ENCODE results near the gene SOS2.

The SOS2 gene

DNA sequence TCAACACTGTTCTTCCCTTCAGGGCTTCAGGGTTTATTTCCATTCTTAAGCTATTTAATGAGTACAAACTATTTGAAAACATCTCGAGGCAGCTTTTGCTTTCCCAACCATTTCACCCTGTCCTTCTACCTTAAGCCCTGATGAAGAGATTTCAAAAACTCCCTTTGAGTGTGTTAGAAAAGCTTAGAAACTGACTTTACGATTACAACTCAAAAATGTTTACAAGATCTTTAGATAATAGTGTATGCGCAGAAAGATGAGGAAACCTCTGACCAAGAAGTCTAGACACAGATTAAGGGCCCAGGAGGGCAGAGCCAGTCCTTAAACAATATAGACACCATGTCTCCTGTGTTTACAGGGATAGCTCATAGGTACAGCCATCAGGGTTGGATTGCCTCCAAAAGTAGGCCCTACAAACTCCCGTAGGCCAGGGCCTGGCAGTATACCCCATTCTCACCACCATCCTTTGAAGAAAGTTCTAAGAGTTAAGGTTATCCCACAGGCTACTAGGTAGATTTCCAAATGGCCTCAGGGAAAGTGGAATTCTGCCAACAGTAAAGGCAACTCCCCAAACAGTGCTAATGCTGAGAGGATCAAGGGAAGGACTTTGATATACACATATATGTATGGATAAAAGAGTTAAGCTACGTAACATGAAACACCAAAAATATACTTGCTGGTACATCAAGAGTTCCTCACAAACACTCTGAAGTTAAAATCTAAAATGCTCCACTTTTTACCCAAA is 11.4 kb upstream of the SOS2 start:
- H3K9me2 ChIP-seq (replicated peaks; ENCODE audit: insufficient read depth, low read length), result no peaks in the 10 kb centered on the region
- H3K9ac ChIP-seq (ENCODE audit: low read length), result no peak overlapping the region
- no peaks in the 10 kb centered on the region for H3K9me3 ChIP-seq (replicated peaks; ENCODE audit: insufficient read depth, low read length)

DNA sequence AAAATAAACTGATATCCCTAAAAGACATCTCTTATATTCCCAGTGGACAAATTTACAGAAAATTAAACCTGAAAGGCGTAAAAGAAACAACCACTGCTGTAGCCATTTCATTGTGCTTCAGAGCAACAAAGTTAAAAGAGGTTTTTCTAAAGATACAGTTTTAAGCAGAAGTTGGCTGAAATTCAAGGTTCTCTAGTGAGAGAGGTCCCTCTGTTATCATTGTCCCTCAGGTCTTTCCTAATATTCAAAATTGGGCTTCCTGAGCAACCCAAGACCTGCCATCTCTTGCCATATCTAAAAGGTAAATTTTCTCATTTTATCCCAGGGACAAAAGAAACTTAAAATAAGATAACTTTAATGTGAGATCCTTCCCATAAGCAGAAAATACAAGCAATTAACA is 10.7 kb upstream of the SOS2 start:
- no peak overlapping the region for H2AFZ ChIP-seq (ENCODE audit: low read length)
- no peaks in the 10 kb centered on the region for H3K79me2 ChIP-seq (ENCODE audit: low read length)
- no peaks in the 10 kb centered on the region for H3K27me3 ChIP-seq (replicated peaks; ENCODE audit: insufficient read depth, low read length)
- H3K4me3 ChIP-seq (ENCODE audit: low read length), result no peak overlapping the region
- H3K4me2 ChIP-seq (ENCODE audit: low read depth, low read length), result no peak overlapping the region
- no peak overlapping the region for H3K9ac ChIP-seq (ENCODE audit: low read length)
- H3K9me3 ChIP-seq (replicated peaks; ENCODE audit: insufficient read depth, low read length), result no peaks in the 10 kb centered on the region
- no peaks in the 10 kb centered on the region for H4K20me1 ChIP-seq (ENCODE audit: insufficient read depth, low read length)
- no peak overlapping the region for H3K27ac ChIP-seq (ENCODE audit: low read length)
- no peaks in the 10 kb centered on the region for H3K36me3 ChIP-seq (replicated peaks; ENCODE audit: insufficient read depth, low read length)
- DNase-seq, result no peak
- H3F3A ChIP-seq (ENCODE audit: insufficient read depth, low read length), result no peaks in the 10 kb centered on the region
- TF ChIP-seq, protein P1, sequence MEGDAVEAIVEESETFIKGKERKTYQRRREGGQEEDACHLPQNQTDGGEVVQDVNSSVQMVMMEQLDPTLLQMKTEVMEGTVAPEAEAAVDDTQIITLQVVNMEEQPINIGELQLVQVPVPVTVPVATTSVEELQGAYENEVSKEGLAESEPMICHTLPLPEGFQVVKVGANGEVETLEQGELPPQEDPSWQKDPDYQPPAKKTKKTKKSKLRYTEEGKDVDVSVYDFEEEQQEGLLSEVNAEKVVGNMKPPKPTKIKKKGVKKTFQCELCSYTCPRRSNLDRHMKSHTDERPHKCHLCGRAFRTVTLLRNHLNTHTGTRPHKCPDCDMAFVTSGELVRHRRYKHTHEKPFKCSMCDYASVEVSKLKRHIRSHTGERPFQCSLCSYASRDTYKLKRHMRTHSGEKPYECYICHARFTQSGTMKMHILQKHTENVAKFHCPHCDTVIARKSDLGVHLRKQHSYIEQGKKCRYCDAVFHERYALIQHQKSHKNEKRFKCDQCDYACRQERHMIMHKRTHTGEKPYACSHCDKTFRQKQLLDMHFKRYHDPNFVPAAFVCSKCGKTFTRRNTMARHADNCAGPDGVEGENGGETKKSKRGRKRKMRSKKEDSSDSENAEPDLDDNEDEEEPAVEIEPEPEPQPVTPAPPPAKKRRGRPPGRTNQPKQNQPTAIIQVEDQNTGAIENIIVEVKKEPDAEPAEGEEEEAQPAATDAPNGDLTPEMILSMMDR (IDR thresholded peaks at IDR 0.05; ENCODE audit: low read length), result no peak
- no peak for TF ChIP-seq EZH2phosphoT487 (IDR thresholded peaks at IDR 0.05; ENCODE audit: low read length)
- TF ChIP-seq EZH2 (optimal IDR thresholded peaks at IDR 0.05; ENCODE audit: low read depth, low read length), result no peak
- no peaks in the 10 kb centered on the region for H3K4me1 ChIP-seq (ENCODE audit: low read length)
- no peaks in the 10 kb centered on the region for H3K9me2 ChIP-seq (replicated peaks; ENCODE audit: insufficient read depth, low read length)

More for the DNA sequence above, 11.4 kb upstream of the SOS2 start:
- H4K20me1 ChIP-seq (ENCODE audit: insufficient read depth, low read length), result no peaks in the 10 kb centered on the region
- no peaks in the 10 kb centered on the region for H3K36me3 ChIP-seq (replicated peaks; ENCODE audit: insufficient read depth, low read length)
- H3F3A ChIP-seq (ENCODE audit: insufficient read depth, low read length), result no peaks in the 10 kb centered on the region
- no peaks in the 10 kb centered on the region for H3K27me3 ChIP-seq (replicated peaks; ENCODE audit: insufficient read depth, low read length)
- no peaks in the 10 kb centered on the region for H3K4me1 ChIP-seq (ENCODE audit: low read length)
- H3K27ac ChIP-seq (ENCODE audit: low read length), result no peak overlapping the region
- H2AFZ ChIP-seq (ENCODE audit: low read length), result no peak overlapping the region
- H3K79me2 ChIP-seq (ENCODE audit: low read length), result no peaks in the 10 kb centered on the region
- no peak overlapping the region for H3K4me2 ChIP-seq (ENCODE audit: low read depth, low read length)
- TF ChIP-seq, protein P1 (IDR thresholded peaks at IDR 0.05; ENCODE audit: low read length), result no peak
- TF ChIP-seq EZH2phosphoT487 (IDR thresholded peaks at IDR 0.05; ENCODE audit: low read length) (no peak), EZH2 (optimal IDR thresholded peaks at IDR 0.05; ENCODE audit: low read depth, low read length) (no peak)
- H3K4me3 ChIP-seq (ENCODE audit: low read length), result no peak overlapping the region
- no peak for DNase-seq

DNA sequence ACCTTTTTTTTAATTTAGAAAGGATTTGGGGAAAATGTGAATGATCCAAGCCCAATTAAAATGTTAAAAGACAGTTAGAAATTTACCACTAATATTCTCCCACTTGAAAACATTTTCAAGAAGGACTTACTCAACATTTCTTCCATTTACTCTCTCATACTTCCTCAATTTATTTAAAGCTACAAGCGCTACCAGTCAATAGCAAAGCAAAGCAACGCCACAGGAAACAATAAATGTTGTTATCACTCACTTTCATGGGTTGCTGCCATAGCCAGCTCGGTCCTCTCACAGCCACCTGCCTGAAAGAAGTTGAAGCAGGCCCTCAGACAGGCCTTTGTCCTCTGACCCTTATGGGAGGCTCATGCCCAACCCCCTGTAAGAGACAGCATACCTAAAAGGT is 6.0 kb upstream of the SOS2 start:
- Histone ChIP-seq H2AFZ (ENCODE audit: low read length) (no peak overlapping the region), H3K27ac (ENCODE audit: low read length) (no peak overlapping the region), H3K4me3 (ENCODE audit: low read length) (no peak overlapping the region), H3K4me2 (ENCODE audit: low read depth, low read length) (no peak overlapping the region), H3K9me3 (replicated peaks; ENCODE audit: insufficient read depth, low read length) (no peaks in the 10 kb centered on the region), H3K79me2 (ENCODE audit: low read length) (no peaks in the 10 kb centered on the region), H3K4me1 (ENCODE audit: low read length) (no peaks in the 10 kb centered on the region), H3F3A (ENCODE audit: insufficient read depth, low read length) (no peaks in the 10 kb centered on the region), H3K36me3 (replicated peaks; ENCODE audit: insufficient read depth, low read length) (no peaks in the 10 kb centered on the region), H3K27me3 (replicated peaks; ENCODE audit: insufficient read depth, low read length) (no peaks in the 10 kb centered on the region), H3K9ac (ENCODE audit: low read length) (no peak overlapping the region), H3K9me2 (replicated peaks; ENCODE audit: insufficient read depth, low read length) (no peaks in the 10 kb centered on the region), H4K20me1 (ENCODE audit: insufficient read depth, low read length) (no peaks in the 10 kb centered on the region)
- no peak for DNase-seq
- TF ChIP-seq EZH2 (optimal IDR thresholded peaks at IDR 0.05; ENCODE audit: low read depth, low read length) (no peak), EZH2phosphoT487 (IDR thresholded peaks at IDR 0.05; ENCODE audit: low read length) (no peak)
- TF ChIP-seq, protein P1 (IDR thresholded peaks at IDR 0.05; ENCODE audit: low read length), result no peak

Data from MM.1S (cell line).